Bone marrow (tissue), 2 donors: ENCODE measurements around the gene SEZ6L.

Experiments
- DNase-seq, 2 donors: peaks; one replicate each; lab custom pipeline; 2025; lab: John Stamatoyannopoulos, UW

Gene SEZ6L

DNA sequence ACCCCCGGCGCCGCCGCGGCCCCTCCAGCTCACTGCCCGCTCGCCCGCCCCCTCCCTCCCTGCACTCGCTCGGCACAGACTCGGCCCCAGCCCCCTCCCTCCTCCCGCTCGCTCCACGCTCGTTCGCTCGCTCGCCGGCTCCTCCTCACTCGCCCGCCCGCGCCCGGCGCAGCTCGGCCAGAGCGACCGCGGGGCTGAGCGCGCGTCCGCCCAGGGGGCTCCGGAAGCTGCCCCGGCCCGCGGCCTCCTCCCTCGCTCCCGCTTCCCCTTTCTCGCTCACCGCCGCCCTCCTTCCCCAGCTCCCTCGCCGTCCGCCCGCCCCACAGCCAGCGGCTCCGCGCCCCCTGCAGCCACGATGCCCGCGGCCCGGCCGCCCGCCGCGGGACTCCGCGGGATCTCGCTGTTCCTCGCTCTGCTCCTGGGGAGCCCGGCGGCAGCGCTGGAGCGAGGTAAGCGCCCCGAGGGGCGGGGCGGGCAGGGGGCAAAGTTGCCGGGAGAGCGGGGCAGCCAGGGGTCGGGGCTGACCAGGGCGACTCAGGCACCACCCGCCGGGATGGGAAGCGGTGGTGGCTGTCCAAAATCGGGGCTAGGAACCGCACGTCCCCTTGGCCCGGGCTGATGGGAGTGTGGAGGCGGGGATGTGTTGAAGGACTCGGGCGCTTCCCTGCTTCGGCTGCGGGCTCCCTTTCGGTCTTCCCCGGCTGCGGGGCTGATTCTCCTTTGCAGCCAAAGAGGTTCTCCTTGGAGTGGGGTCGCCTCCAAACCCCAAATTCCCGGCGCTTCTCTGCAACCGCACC, at the start of gene SEZ6L:
SEZ6L (plus strand) TSS at position 148 of the 797 bp plus-strand sequence; CDS start at position 356, 208 bp downstream.
- DNase-seq = peak in 1 of 2 donors; percentile 4

DNA sequence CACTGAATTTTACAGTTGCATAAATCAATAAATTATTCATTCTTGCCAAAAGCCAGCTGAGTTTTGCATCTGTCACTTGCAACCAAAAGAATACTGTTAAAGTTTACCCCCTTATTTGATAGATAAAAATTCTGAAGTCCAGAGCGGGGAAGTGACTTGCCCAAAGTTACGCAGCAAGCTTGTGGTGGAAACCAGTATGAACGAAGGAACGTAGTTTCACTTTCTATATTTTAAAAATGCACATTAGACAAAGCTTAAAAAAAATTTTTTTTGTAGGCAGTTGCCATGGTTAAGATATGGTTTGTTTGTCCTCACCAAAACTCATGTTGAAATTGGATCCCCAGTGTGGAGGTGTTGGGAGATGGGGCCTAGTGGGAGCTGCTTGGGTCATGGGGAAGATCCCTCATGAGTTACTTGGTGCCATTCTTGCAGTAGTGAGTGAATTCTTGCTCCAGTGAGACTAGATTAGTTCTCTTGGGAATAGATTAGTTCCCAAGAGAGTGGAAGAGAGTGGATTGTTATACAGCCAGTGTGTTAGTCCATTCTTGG, 46.3 kb upstream of the SEZ6L start:
- DNase-seq = no peak

DNA sequence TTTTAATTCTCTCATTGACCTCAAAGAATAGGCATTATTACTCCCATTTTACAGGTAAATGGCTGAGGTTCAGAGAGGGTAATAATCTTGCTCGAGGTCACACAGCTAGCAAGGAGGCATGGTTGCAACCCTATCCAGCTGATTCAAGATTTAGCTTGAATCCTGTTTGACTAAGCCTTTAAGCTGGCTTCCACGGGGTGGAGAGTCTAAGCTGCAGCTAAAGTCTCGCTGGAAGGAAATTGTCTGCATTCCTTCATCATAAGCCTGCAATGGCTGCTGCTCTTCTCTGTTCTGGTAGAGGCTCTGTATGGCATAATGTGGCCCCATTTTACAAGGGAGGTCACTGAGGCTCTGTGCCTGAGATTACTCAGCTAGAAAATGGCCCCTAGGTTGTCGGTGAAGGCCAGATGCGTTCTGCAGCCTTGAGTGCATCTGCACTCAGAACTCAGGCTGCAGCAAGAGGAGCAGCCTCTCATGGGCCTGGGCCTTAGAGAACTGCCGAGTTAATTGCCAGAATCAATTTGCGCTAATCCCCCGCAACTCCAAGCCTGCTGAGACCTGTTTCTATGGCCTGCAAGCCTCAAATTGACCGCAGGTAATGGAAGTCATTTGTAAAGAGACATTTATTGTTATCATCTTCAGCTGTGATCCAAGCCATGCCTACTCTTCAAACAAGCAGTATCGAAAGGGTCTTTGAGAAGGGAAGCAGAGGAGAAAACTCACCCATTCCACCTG, 44.1 kb upstream of the SEZ6L start:
- no peak for DNase-seq

DNA sequence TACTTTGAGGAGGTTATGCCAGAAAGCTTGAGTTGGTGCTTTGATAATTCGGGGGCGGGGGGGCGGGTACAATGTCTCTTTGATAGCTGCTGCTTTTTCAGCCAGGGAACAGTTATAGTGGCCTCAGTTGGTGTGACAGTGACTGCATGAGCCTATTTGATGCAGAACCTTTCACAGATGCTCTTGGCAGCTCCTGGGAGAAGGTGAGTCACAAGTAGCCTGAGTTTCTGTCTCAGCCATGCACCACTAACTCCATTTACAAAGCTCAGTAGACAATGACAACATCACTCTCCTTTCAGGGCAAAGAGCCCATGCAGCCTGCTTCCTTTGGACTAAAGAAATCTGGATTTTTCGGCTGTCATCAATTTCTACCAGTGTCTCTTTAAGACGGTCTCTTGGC, 42.1 kb upstream of the SEZ6L start:
- no peak for DNase-seq

DNA sequence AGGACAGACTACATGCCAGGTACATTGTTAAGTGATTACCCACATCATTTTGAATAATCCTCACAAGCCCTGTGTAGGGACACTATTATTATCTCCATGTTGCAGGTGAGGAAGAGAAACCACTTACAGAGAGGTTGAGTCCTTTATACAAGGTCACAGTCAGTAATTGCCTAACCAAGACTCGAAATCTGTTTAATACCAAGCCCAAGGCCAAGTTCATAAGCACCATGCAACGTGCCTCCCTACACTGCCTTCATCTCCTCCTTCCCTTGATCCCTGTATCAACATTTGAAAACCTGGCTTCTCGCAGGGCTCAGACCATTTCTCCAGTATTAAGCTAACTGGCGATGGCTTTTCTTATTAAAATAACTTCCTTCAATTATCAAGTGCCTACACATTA, 41.7 kb upstream of the SEZ6L start:
- DNase-seq = no peak

DNA sequence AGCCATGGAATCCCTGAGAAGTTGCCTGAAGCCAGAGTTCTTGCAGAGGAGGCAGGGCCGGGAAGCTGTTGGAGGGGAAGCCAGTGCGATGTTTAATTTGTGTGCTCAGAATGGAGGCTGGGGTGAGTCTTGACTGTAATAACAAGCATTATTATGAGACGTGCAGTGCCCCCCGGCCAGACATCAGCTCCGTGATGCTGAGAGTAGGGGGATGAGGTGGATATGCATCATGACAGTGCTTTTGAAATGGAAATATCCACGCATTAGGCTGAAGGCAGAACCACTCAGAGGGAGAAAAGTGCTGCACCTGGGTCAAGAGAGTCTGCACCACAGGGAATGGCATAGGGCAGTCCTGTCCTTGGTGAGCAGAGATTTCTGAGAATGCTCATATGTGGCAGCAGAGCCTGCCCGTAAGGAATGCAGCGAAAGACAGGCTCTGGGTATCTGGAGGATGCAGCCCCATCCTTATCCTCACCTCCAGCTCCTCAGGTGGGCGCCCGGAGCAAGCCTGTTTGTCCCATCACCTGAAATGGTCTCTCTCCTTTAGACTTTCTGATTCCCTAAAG, 37.6 kb upstream of the SEZ6L start:
- no peak for DNase-seq

DNA sequence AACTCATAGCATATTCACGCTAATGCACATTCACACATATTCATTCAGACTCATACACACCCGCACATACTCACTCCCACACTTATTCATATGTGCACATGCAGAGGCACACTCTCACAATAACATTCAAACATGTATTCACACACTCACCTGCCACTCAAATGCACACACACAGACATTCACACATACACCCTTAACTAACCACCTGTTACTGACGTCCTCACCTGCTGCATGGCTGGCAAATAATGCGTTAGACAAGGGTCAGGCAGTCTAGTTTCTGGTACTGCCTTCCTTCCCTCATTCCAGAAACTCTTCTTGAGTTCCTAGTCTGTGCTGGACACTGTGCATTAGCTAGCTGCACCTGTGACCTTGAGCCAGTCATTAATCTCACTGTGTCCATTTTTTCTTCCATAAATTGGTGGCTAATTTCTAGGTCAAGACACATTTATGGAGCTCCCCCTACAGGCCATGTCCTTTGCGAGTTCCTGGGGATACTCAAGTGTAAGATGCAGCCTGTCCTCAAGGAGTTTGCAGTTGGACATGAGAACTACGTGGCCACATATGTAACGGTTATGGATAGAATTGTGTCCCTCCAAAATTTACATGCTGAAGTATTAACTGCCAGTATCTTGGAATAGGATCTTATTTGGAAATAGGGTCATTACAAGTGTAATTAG, 34.5 kb upstream of the SEZ6L start:
- no peak for DNase-seq

DNA sequence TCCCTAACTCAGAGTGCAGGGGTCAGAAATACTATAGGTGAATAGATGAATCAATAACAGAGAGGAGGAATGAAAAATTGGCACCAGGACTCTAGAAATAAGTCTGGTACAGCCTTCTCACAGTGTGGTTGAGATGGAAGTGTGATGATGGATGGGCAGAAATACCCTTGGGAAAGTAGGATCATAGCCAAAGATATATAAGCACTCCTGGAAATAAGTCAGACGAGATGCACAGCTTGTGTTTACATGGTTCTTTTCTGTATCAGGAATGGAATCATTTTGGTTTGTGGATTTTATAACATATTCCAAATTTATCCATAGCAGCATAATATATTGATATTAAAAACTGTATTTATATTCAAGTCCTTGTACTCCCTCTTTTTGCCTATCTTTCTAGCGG, 33.5 kb upstream of the SEZ6L start:
- DNase-seq = no peak

DNA sequence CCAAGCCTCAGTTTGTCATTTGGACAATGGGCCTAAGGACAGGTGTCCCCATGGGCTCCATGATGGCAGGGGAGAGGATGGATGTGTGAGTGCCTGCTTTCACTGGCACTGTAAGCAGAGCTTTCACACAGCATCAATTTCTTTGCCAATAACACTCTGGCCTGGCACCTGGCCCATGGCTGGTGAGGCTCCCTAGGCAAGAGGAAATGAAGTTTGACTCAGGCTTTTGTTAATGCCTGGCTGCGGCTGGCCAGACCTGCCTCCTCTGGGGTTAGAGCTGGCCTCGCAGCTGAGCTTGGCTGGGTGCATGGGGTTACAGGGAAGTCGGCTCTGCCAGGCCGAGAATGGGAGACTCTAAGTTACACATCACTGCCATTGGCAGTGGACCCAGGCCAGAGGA, 30.0 kb upstream of the SEZ6L start:
- no peak for DNase-seq

DNA sequence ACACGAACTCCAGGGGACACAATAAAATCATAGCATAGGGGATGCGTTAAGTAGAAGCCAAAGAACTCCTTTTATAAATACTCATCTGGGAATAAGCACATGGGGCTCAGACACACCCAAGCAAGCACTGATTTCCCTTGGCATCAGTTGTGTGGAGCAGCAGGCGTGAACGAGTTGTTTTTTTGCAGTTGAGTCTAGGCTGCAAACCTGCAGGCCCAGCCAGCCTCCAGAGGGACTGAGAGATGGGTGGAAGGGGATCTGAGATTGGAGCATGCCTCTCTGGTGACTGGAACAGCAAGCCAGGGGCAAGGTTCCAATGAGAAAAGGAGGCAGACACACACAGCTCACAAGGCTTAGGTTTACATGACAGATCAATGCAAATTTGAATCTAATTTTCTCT, 27.4 kb upstream of the SEZ6L start:
- no peak for DNase-seq

DNA sequence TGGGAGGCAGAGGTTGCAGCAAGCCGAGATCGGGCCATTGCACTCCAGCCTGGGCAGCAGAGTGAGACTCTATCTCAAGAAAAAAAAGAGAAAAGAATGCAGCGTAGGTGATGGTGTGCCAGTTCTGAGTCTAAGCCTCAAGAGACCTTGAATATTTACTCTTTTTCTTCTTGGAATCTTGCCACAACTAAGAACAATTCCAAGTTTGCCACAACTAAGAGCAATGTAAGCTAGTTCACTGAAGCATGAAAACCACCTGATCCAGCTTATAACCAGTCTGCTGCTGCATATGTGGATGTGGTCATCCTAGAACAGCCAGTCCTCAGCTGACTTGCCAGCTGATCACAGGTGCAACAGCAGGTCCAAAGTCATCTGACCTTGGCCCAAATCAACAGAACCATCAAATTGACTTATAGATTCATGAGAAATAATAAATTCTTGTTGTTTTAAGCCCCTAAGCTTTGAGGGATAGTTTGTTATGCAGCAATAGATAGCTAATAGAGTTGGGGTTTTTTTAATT, 25.4 kb upstream of the SEZ6L start:
- no peak for DNase-seq

DNA sequence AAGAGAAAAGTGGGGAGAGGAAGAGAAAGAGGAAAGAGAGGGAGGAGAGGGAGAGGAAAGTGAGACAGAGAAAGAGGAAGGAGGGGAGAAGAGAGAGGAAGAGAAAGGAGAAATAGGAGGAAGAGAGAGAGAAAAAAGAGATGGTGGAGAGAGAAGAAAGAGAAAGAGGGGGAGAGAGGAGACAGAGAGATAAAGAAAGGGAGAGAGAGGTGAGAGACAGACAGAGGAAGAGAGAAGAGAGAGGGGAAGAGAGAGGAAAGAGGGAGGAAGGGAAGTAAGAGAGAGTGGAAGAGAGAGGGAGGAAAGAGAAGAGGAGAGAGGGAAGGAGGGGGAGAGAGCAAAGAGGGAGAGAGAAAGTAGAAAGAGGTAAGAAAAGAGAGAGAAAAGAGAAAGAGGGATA, 9.4 kb upstream of the SEZ6L start:
- no peak for DNase-seq

DNA sequence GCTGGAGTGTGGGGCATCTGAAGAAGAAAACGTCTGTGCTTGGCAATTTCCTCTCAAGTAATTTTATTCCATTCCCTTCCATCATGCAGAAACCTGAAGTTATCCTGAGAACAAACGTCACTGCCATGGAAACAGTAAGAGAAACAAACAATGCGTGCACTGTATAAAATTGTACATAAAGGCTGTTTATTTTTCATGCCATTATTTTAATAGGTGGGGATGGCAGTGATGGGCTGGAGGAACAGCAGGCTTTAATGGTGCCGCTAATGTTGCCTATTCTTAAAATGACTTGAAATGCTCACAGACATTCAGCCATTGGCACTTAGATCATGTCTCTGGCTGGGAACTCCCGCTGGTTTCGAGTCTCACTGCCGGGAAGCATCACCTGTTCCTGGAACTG, 7.5 kb upstream of the SEZ6L start:
- DNase-seq = no peak

DNA sequence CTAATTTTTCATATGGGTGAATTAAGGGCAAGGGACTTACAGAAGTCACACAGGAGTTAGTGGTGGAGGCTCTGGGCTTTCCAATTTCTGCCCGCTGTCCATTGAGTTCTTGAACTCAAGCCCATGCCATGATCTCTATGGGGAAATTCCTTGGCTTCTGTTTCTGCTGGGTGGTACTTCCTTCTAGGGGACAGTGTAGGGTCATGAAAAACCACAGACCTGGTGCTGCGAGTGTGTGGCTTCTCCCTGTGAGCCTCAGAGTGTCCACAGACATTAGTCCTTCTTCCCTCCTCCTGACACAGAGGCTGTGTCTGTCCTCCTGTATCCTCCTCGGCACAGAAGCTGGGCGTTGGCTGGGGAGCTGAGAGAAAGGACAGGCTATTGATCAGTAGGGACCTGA, 6.3 kb upstream of the SEZ6L start:
- DNase-seq = no peak

DNA sequence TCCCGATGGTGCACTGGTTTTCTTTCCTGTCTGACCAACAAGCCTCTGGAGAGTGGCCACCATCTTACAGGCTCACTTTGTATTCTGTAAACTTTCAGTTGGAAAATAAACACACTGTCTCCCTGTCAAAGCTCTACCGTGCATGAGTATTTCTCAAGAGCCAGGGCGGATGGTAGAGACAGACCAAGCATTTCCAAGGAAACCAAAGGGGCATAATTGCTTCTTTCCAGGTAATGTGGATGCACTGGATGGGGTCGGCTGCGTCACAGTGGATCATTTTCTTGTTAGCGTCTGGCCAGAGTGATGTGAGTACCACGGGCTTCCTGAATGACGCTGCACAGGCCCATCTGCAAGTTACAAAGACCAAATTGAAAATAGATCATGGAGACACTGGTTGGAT, 5.1 kb upstream of the SEZ6L start:
- DNase-seq = no peak

DNA sequence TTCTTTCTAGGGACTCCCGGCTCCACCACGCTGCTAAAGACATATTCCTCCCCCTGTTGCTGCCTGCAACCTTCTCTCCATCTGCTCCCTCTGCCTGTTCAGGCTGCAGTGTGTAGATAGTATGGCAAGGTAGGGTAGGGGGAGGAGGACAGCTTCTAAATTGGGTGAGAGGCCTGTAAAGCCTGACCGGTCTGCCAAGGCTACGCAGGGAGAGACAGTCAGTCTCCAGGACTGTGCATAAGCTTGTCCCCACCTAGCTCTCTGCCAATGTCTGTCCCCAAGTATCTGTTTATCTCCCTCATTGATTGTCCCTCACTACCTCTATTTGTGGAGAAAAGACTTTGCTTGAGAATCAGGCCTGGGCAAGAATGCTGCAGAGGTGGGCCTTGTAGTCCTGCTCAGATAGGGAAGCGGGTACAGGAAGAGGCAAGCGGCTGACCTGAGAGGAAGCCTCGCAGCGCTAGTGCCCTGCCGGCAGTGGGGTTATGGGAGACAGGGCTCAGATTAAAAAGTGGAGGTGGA, 871 bp upstream of the SEZ6L start:
- no peak for DNase-seq

DNA sequence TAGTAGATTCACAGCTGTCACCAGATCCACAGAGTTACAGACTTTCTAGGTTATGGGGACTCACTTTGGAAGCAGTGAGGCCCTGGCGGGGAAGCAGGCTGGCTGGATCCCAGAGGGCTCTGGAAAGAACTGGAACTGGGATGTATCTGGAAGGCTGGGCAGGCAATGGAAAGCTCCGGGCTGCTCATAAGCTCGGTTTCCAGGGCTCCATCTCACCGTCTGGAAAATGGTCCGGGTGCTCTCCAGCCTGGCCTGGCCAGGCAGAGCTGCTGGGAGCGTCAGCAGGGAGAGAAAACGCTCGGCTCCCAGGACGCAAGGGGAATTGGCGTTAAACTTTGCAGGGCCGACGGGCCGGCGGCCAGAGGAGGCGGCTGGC, 335 bp upstream of the SEZ6L start:
- DNase-seq = no peak

DNA sequence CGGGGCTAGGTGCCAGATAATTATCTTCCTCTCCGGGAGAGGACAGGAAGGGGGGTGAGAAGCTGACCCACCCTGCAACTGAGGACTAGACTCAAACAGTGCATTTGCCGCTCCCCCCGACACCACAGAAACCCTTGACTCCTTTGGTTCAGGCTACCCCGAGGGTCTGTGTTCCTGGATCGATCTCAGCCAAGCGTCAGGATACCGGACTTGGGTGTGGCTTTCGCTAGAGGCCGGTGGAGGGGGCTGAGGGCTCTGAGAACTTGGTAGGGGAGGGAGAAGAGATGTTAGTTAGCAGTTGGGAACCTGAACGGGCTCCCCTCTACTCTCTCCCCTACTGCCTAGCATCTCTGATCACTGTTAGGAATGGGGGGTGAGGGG, 840 bp downstream of the SEZ6L start:
- DNase-seq = no peak

DNA sequence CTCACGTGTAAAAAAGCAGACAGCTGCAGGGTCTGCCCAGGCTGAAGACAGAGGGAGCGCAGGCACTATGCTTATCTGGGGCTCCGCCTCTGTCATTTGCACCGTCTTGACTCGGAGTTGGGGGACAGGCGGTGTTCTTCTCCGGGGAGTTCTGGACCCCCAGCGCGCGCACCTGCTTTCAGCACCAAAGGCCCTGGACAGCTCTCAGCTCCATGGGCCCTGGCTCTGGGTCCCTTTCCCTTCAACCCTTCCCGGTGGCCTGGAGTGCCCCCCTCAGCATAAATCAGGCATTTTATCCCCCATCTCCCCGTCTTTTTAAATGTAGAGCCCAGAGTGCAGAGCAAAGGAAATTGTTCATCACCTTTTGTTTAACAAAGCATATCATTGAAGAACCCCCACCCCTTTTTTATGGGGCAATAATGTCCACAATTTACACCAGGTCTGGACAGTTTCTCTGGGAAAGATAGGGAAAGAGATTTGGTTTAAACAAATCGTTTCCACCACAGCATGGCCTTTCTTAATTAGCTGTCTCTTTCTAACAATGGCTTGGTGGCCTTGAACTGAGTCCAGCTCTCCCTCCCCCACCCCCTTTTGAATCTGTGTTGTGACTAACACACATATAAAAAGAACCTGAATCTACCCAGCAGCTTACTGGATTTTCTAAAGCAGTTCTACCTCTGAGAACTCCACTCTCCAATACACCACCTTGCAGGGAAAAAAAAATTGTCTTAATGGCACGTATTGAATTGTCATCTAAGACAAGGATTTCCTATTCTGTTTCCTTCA, 1.7 kb downstream of the SEZ6L start:
- DNase-seq = no peak

DNA sequence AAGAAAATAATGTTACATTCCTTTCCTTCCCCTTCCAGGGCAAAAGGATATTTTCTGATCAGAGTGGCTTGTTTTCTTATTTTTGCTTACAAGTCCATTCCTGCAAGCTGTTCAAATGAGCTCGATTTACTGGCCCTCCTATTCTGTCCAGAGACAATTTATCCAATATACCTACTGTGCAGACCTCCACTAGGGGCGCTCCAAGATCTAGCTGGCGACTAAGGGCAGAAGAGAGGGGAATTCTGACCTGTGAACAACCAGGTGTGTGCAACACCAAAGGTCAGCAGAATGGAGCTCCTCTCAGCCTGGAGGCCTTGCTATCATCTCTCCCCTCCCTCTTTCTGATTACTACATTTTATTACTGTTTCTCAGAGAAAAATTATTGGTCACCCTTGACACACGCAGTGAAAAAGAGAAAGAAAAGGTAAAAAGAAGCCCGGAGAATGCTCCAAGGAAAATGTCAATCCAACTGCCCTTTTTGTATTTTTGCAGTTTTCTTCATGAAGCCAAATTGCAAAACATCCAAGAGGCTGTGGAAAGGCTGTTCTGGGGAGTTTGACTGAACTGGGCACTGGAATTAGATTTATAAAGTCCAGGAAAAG, 3.2 kb downstream of the SEZ6L start:
- no peak for DNase-seq

DNA sequence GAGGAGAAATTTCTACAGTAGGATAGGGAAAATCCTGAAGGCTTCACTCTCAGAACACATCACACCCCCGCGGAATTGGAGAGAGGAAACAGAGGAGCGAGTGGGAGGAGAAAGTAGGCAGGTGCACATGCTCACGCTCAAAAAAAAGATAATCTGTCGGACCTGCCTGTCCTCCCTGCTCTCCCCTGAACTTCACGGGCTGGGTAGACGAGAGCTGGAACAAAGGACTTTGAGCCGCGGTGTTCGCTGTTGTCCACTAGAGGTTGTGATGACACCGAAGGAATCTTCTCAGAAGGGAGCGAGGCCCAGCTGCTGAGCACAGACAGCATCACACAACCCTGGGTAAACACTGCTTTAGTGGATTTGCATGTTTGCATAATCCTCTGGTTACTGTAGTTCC, 5.0 kb downstream of the SEZ6L start:
- no peak for DNase-seq
